ENCODE results near the gene NDUFB10.
"Not testable (repeated sequence)": the region's sequence is repeated elsewhere in the genome, so short reads cannot be mapped to it uniquely, and the experiment has no call there.

NDUFB10 gene

GRCh38 chr16:1959269-1960039 lies at the start of gene NDUFB10:
Gene NDUFB10 (plus strand): TSS chr16:1959538. CDS start chr16:1959625, 87 bp downstream.
- DNase-seq = peak; percentile 91

- no peak for DNase-seq
Observed at GRCh38 chr16:1909561-1910231, 49.6 kb upstream of the NDUFB10 start.

GRCh38 chr16:1911467-1912214 lies 47.7 kb upstream of the NDUFB10 start:
- no peak for DNase-seq

GRCh38 chr16:1912215-1912543 lies 47.2 kb upstream of the NDUFB10 start:
- DNase-seq = no peak

- DNase-seq = no peak
Observed at GRCh38 chr16:1913327-1914083, 45.8 kb upstream of the NDUFB10 start.

- DNase-seq = no peak
Observed at GRCh38 chr16:1914084-1914608, 45.2 kb upstream of the NDUFB10 start.

GRCh38 chr16:1914988-1915387 lies 44.4 kb upstream of the NDUFB10 start:
- no peak for DNase-seq

GRCh38 chr16:1915732-1916639 lies 43.4 kb upstream of the NDUFB10 start:
- DNase-seq = no peak

- no peak for DNase-seq
Observed at GRCh38 chr16:1916640-1916990, 42.7 kb upstream of the NDUFB10 start.

GRCh38 chr16:1917056-1917664 lies 42.2 kb upstream of the NDUFB10 start:
- DNase-seq = no peak

- DNase-seq = no peak
Observed at GRCh38 chr16:1917665-1918350, 41.5 kb upstream of the NDUFB10 start.

GRCh38 chr16:1918351-1919326 lies 40.7 kb upstream of the NDUFB10 start, which contains the start of gene HS3ST6:
Gene HS3ST6 (minus strand): TSS chr16:1918415. CDS start chr16:1918323, 92 bp downstream.
- DNase-seq = no peak

- no peak for DNase-seq
Observed at GRCh38 chr16:1919327-1919998, 39.9 kb upstream of the NDUFB10 start.

GRCh38 chr16:1920122-1920521 lies 39.2 kb upstream of the NDUFB10 start:
- DNase-seq = not testable (repeated sequence)

GRCh38 chr16:1920727-1921171 lies 38.6 kb upstream of the NDUFB10 start:
- DNase-seq = no peak

- DNase-seq = no peak
Observed at GRCh38 chr16:1922357-1922756, 37.0 kb upstream of the NDUFB10 start.

GRCh38 chr16:1923299-1924034 lies 35.9 kb upstream of the NDUFB10 start:
- peak; percentile 21 for DNase-seq

GRCh38 chr16:1924095-1924494 lies 35.2 kb upstream of the NDUFB10 start:
- DNase-seq = no peak

Data from CD4-positive, alpha-beta T cell treated with Interleukin-21 for 1 hour (primary cell).